ENCODE data around the gene SRGAP3.

Gene SRGAP3

DNA sequence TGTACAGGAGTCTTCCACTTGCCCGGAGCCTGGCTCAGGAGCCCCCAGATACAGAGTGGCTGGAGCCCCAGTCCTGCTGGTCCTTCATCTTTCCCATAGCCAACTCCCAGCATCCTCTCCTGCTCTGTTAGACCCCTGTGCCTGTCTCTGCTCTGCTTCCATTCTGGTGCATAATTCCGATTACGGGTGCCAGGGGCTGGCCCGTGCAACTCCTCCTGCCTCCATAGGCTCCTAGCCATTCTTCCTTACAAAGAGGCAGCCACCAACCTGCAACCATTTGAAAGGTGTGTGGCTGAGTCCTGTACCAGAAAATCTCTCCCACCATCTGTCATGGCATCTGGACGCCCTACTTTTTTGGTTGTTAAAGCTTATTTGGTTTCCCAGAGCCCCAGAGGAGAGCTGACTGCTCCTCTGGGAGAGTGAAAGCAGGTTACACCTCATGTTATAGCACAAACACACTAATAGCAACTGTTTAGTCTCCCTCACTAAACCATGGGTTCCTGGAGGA is 281.0 kb downstream of the SRGAP3 start:
- no peak overlapping the region for H3K9ac ChIP-seq (ENCODE audit: low read length)
- H3K4me3 ChIP-seq (ENCODE audit: low read length) = no peak overlapping the region
- H3K27me3 ChIP-seq (ENCODE audit: control insufficient read depth, insufficient read depth, low read length) = no peaks in the 10 kb centered on the region
- no peak overlapping the region for H3K27ac ChIP-seq (ENCODE audit: low read depth, low read length)
- no peaks in the 10 kb centered on the region for H3K4me1 ChIP-seq (ENCODE audit: control insufficient read depth, insufficient read depth, low read length)
- H3K36me3 ChIP-seq (ENCODE audit: control insufficient read depth, insufficient read depth, low read length) = no peaks in the 10 kb centered on the region

DNA sequence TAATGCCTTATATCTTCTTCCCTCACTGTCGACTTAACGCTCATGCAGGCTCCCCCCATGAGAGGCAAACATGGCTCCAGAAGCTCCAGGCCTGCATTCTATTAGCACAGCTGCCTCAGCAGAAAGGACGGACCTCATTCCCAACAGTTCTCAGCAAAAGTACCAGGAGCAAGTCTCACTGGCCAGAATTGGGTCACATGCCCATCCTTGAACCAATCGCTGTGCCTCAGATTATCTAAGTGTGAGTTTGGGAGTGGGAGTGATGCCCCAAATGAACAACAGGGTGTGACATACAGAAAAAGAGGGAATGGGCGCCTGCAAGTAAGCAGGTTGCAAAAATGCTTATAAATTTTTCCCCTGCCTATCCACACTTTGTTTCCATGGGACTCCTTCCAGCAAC is 281.9 kb downstream of the SRGAP3 start:
- H3K27ac ChIP-seq (ENCODE audit: low read depth, low read length) = no peak overlapping the region
- peaks cover 3% of the 10 kb centered on the region for H3K4me1 ChIP-seq (ENCODE audit: control insufficient read depth, insufficient read depth, low read length)
- H3K27me3 ChIP-seq (ENCODE audit: control insufficient read depth, insufficient read depth, low read length) = no peaks in the 10 kb centered on the region
- no peak overlapping the region for H3K9ac ChIP-seq (ENCODE audit: low read length)
- no peak overlapping the region for H3K4me3 ChIP-seq (ENCODE audit: low read length)
- no peaks in the 10 kb centered on the region for H3K36me3 ChIP-seq (ENCODE audit: control insufficient read depth, insufficient read depth, low read length)

DNA sequence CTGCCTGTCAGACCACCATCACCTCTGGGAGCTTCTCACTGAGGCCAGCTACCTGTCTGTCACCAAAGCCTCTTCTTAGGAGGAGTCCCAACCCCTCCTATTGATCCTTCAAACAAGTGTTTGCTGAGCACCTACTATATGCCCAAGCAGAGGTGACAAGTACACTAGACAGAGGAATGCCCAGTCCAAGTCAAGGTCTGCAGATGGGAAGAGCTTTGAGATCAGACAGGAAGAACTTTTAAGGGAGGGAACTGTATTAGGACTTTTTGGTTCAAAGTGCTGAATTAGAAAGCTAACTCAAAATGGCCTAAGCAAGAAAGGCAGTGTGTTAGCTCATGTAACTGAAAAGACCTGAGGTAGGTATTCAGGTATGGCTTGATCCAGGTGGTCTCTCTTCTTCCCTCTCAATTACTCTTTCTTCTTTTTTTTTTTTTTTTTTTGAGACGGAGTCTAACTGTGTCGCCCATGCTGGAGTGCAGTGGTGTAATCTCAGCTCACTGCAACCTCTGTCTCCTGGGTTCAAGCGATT is 282.6 kb downstream of the SRGAP3 start:
- no peaks in the 10 kb centered on the region for H3K27me3 ChIP-seq (ENCODE audit: control insufficient read depth, insufficient read depth, low read length)
- H3K9ac ChIP-seq (ENCODE audit: low read length) = no peak overlapping the region
- H3K27ac ChIP-seq (ENCODE audit: low read depth, low read length) = no peak overlapping the region
- H3K4me1 ChIP-seq (ENCODE audit: control insufficient read depth, insufficient read depth, low read length) = peaks cover 7% of the 10 kb centered on the region
- H3K36me3 ChIP-seq (ENCODE audit: control insufficient read depth, insufficient read depth, low read length) = no peaks in the 10 kb centered on the region
- H3K4me3 ChIP-seq (ENCODE audit: low read length) = no peak overlapping the region

DNA sequence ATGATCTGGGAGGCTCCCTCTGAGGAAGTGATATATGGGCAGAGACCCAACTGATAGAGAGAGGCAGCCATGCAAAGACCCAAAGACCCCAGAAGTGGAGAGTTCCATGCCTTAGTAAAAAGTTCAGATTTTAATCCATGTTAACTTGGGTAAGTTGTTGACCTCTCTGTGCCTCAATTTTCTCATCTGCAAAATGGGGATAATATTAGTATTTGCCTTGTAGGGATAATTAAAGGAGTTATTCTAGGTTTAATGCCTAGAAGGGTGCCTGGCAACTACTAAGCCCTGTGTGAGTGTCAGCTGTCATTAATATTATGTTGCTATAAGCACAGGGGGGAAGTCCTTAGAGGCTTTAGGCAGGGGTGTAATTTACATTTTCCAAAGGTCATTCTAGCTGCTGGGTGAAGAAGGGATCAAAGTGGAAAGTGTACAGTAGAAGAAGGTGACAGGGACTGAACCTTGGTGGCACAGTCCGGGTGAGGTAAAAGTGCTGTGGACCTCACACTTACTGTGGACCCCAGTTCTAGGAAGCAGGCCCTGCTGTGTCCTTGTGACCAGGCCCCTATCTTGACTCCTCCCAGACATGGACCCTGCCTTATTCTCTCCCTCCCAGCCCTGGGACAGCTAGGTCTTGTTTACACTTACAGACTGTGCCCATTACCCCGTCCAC is 283.2 kb downstream of the SRGAP3 start:
- Histone ChIP-seq H3K27me3 (ENCODE audit: control insufficient read depth, insufficient read depth, low read length) (no peaks in the 10 kb centered on the region), H3K9ac (ENCODE audit: low read length) (no peak overlapping the region), H3K36me3 (ENCODE audit: control insufficient read depth, insufficient read depth, low read length) (no peaks in the 10 kb centered on the region), H3K4me3 (ENCODE audit: low read length) (no peak overlapping the region), H3K27ac (ENCODE audit: low read depth, low read length) (no peak overlapping the region), H3K4me1 (ENCODE audit: control insufficient read depth, insufficient read depth, low read length) (peaks cover 7% of the 10 kb centered on the region)

DNA sequence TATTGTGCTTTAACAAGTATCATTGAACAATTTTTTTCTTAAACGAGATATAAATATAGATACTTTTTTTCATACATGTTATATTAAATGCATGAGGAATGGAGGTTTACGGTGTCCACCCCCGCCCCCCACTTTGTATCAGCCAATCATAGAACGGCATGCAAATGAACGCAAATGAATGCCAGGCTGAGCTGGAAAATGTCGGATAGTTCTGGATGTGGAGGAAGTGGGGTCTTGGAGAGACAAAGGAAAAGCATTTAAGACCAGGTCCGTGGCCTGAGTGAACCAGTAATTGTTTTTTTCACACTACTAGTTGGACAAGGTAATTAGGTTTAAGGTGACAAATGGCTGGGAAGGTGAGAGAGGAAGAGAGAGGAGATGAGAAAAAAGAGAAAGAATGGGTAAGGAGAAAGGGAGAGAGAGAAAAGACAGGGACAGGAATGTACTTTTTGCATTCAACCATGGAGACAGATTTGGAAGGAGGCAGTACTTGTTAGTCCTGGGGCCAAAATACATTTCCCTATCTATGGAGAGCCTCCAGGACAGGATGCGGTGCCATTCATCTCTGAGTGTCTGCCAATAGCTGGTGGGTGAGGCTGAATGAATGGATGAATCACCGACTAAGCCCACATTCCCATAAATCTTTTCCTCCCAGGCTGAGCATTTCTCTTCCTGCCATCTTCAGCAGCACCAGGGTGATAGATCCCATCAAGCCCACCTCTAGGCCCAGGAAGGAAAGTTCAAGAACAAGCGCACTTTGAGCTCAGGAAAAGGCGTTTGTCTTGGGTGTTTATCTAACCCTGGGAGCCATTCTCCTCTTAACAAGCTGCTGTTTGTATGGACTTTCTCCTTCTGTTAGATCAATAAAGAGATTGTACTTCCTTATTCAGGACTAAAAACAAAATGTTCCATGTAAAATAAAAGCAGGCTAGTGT is 284.7 kb downstream of the SRGAP3 start:
- H3K27me3 ChIP-seq (ENCODE audit: control insufficient read depth, insufficient read depth, low read length) = no peaks in the 10 kb centered on the region
- H3K36me3 ChIP-seq (ENCODE audit: control insufficient read depth, insufficient read depth, low read length) = no peaks in the 10 kb centered on the region
- H3K9ac ChIP-seq (ENCODE audit: low read length) = no peak overlapping the region
- no peak overlapping the region for H3K27ac ChIP-seq (ENCODE audit: low read depth, low read length)
- H3K4me3 ChIP-seq (ENCODE audit: low read length) = no peak overlapping the region
- H3K4me1 ChIP-seq (ENCODE audit: control insufficient read depth, insufficient read depth, low read length) = peaks cover 7% of the 10 kb centered on the region

DNA sequence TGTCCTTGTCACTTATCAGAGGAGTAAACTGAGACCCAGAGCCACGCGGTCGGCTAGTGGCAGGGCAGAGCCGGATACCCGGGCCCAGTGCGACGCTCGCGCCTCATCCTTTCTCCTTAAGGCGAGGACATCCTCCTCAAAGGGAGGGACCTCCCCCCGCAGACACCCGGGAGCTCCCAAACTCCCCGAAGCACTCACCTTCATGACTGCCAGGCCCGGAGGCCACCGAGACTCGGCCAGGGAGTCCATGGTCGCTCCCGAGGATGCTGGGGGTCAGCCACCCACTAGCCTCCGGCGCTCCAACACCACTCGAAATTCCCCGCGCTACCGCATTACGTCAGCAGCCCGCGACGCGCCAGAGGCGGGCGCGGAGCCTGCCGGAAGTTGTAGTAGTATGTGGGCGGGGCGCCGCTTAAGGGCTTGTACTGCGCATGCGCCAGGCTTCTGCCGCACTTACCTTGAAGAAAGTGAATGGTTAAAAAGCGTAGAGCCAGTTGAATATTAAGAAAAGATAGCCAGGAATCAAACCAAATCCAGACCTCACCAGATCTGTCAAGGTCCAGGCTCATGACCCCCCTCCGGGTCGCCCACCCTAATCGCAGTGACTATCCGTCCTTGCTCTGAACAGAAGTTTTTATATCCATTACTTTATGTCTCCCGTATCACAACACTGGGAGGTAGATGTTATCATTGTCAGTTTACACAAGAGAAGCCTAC is 286.2 kb downstream of the SRGAP3 start, which contains the start of gene RAD18:
Gene RAD18 (minus strand): TSS at position 336 of the 717 bp plus-strand sequence. CDS start 87 bp downstream, at position 249.
- Histone ChIP-seq H3K9ac (ENCODE audit: low read length) (peak within 1 kb of the TSS; percentile 63), H3K36me3 (ENCODE audit: control insufficient read depth, insufficient read depth, low read length) (no peaks in the 10 kb centered on the region), H3K27ac (ENCODE audit: low read depth, low read length) (peak within 1 kb of the TSS; percentile 78), H3K27me3 (ENCODE audit: control insufficient read depth, insufficient read depth, low read length) (no peaks in the 10 kb centered on the region), H3K4me3 (ENCODE audit: low read length) (peak within 1 kb of the TSS; percentile 97), H3K4me1 (ENCODE audit: control insufficient read depth, insufficient read depth, low read length) (peaks cover 7% of the 10 kb centered on the region)

DNA sequence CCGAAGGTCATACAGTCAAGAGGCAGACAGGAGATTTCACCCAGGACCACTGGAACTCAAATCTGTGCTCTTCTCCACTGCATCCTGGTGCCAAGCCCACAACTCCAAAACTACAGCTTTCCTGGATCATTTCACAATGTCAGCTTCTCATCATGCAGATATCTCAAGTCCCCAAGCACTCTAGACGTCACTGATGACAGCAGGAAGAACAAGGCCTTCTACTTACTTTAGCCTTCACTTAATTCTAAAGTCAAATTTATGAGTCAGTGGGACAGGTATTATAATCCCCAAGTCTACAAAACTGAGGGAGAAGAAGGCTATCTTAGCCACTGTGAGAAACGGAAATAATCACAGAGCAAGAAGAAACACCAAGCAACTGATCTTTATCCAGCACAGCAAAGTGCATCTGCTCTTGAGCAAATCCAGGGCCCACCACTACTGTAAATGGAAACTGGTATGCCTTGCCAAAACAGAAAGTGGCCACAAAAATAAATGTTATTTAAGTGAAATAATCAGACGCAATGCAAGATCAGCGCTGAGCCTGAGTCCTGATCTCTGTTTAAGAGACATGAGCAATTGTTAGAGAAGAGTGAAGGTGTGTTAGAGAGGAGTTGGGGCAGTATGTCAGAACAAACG is 287.1 kb downstream of the SRGAP3 start:
- no peak overlapping the region for H3K27ac ChIP-seq (ENCODE audit: low read depth, low read length)
- no peaks in the 10 kb centered on the region for H3K36me3 ChIP-seq (ENCODE audit: control insufficient read depth, insufficient read depth, low read length)
- peaks cover 7% of the 10 kb centered on the region for H3K4me1 ChIP-seq (ENCODE audit: control insufficient read depth, insufficient read depth, low read length)
- peak overlapping the region; percentile 97 for H3K4me3 ChIP-seq (ENCODE audit: low read length)
- H3K9ac ChIP-seq (ENCODE audit: low read length) = peak overlapping the region; percentile 25
- H3K27me3 ChIP-seq (ENCODE audit: control insufficient read depth, insufficient read depth, low read length) = no peaks in the 10 kb centered on the region

DNA sequence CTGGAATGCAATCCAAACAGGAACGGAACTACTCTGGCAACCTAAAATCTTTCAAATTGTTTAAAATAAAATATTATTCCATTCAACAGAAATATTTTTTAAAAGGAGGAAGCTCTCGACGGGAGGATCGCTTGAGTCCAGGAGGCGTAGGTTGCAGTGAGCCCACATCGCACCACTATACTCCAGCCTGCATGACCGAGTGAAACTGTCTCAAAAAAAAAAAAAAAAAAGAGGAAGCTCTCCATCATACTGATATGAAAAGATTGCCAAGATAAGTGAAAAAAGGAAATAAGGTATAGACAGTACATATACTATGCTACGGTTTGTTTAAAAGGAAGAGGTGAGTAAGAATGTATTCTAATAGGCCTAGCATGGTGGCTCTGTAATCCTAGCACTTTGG is 289.8 kb downstream of the SRGAP3 start:
- H3K4me1 ChIP-seq (ENCODE audit: control insufficient read depth, insufficient read depth, low read length) = peaks cover 7% of the 10 kb centered on the region
- H3K27ac ChIP-seq (ENCODE audit: low read depth, low read length) = no peak overlapping the region
- H3K36me3 ChIP-seq (ENCODE audit: control insufficient read depth, insufficient read depth, low read length) = no peaks in the 10 kb centered on the region

DNA sequence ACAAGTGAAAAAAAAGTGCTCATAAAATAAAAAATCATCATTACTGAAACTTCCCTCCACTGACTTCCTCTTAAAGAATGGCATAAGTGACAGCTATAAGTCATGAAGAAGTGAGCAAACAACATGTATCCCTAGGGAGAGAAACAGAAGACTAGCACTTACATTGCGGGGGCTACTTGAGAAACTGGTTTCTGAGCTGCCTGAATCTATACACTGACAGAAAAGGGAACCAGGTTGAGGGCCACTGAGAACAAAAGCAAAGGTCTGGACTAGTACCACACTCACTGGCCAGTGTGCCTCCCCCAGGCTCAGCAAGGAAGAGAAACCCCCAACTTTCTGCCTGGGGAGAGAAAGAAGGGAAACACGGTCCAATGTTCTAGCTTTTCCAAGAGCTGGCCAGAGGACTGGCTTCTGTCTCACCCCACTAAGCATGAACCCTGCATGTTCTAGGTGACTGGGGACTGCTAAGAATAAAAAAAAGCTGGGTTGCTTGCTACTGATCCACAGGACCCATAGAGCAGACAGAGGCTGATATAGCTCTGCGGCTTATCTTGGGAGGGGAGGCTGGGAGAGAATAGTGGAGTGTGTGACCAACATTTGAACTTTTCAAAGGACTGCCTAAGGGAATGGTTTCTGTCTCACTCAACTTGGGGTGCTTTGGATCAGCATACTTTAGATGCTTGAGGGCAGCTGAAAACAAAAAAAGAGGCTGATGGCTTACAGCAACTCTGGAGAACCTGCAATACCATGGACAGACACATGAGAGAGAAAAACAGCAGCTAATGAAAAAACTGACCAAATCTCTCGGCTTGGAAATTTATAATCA is 294.3 kb downstream of the SRGAP3 start:
- Histone ChIP-seq H3K4me1 (ENCODE audit: control insufficient read depth, insufficient read depth, low read length) (no peaks in the 10 kb centered on the region), H3K27ac (ENCODE audit: low read depth, low read length) (no peak overlapping the region), H3K27me3 (ENCODE audit: control insufficient read depth, insufficient read depth, low read length) (no peaks in the 10 kb centered on the region), H3K36me3 (ENCODE audit: control insufficient read depth, insufficient read depth, low read length) (no peaks in the 10 kb centered on the region), H3K9ac (ENCODE audit: low read length) (no peak overlapping the region), H3K4me3 (ENCODE audit: low read length) (no peak overlapping the region)

More for the DNA sequence above, 289.8 kb downstream of the SRGAP3 start:
- Histone ChIP-seq H3K9ac (ENCODE audit: low read length) (no peak overlapping the region), H3K27me3 (ENCODE audit: control insufficient read depth, insufficient read depth, low read length) (no peaks in the 10 kb centered on the region), H3K4me3 (ENCODE audit: low read length) (no peak overlapping the region)

DNA sequence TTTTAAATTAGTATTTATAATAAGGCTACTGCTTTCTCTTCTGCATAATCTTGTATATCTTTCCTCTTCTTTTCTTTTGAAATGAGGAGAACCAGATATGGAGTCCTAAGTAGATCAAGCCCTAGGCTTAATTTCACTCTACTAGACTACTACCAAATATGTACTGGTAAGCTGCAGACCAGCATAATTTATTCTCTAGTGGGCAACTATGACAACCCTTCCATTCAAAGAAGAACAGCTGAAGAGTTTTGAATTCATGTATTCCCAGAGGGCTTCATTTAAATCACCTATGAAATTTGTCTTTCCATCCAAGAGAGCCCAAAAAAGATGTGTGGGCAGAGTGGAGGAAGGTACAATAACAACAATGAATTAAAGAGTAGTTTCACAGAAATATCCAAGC is 296.1 kb downstream of the SRGAP3 start:
- no peak overlapping the region for H3K4me3 ChIP-seq (ENCODE audit: low read length)
- no peaks in the 10 kb centered on the region for H3K27me3 ChIP-seq (ENCODE audit: control insufficient read depth, insufficient read depth, low read length)
- H3K9ac ChIP-seq (ENCODE audit: low read length) = no peak overlapping the region
- no peaks in the 10 kb centered on the region for H3K36me3 ChIP-seq (ENCODE audit: control insufficient read depth, insufficient read depth, low read length)
- H3K27ac ChIP-seq (ENCODE audit: low read depth, low read length) = no peak overlapping the region
- H3K4me1 ChIP-seq (ENCODE audit: control insufficient read depth, insufficient read depth, low read length) = no peaks in the 10 kb centered on the region

DNA sequence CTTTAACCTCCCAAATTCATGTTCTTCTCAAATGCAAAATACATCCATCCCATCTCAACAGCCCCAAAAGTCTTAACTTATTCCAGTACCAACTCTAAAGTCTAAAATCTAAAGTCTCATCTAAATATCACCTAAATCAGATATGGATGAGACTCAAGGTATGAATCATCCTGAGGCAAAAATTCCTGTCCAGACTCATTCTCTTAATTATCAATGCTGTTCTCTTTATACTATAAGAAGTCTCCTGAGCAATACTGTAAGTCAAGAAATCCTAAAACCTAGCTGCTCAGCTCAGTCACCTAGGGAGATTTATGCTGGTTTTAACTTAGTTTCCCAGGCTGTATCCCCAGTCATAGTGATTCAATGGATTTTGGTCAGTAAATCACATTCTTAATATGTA is 297.3 kb downstream of the SRGAP3 start:
- H3K27ac ChIP-seq (ENCODE audit: low read depth, low read length) = no peak overlapping the region

More for the DNA sequence above, 297.3 kb downstream of the SRGAP3 start:
- Histone ChIP-seq H3K4me1 (ENCODE audit: control insufficient read depth, insufficient read depth, low read length) (no peaks in the 10 kb centered on the region), H3K27me3 (ENCODE audit: control insufficient read depth, insufficient read depth, low read length) (no peaks in the 10 kb centered on the region), H3K9ac (ENCODE audit: low read length) (no peak overlapping the region), H3K4me3 (ENCODE audit: low read length) (no peak overlapping the region), H3K36me3 (ENCODE audit: control insufficient read depth, insufficient read depth, low read length) (no peaks in the 10 kb centered on the region)
